Activated CD8-positive, alpha-beta memory T cell treated with anti-CD3 and anti-CD28 coated beads, Interleukin-2, amount 50 U/mL, for 24 hours (primary cell): Measurements from ENCODE around the gene TMEM40.
"Not testable (repeated sequence)": the region's sequence is repeated elsewhere in the genome, so short reads cannot be mapped to it uniquely, and the experiment has no call there.

Experiments used
- DNase-seq: peaks from one replicate; pipeline ENCODE4 v3.0.0-alpha.2; 2020; ENCODE audit errors: extremely low read depth

Gene TMEM40

GRCh38 chr3:12775970-12776369 is 16.9 kb upstream of the TMEM40 start:
- DNase-seq: not testable (repeated sequence)

GRCh38 chr3:12775226-12775625 is 16.2 kb upstream of the TMEM40 start:
- no peak for DNase-seq

- DNase-seq: no peak
These were observed 15.6 kb upstream of the TMEM40 start for GRCh38 chr3:12774619-12775018.

GRCh38 chr3:12773710-12774086 is 14.6 kb upstream of the TMEM40 start:
- no peak for DNase-seq

GRCh38 chr3:12773030-12773709 is 14.1 kb upstream of the TMEM40 start:
- DNase-seq: no peak

DNA sequence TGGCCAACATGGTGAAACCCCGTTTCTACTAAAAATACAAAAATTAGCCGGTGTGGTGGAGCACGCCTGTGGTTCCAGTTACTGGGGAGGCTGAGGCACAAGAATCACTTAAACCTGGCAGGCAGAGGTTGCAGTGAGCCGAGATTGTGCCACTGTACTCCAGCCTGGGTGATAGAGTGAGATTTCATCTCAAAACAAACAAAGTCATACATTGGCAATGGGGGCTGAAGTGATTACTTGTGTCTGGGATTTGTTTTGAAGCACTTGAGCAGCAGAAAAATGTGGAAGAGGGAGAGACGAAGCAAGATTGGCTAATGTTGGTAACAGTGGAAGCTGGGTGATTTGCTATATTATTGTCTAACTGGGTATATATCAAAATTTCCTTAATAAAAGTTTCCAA is 13.4 kb upstream of the TMEM40 start:
- DNase-seq: no peak

- DNase-seq: no peak
These were observed 12.2 kb upstream of the TMEM40 start for GRCh38 chr3:12771236-12771635.

DNA sequence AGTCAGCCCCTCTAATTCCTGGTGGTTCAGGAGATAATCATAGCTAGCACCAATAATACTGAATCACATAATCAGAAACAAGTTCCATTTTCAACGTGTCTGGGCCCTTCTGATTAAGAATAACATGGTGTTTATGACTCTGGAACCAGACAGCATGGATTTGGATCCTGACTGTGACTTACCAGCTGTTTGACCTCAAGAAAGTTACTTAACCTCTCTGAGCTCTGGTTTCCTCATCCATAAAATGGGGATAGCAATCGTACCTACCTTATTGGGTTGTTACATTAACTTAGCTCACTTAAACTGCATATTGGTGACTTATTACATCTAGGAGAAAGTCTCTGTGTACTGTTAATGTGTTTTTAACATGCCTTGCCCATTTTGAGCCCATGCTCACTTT is 10.7 kb upstream of the TMEM40 start:
- DNase-seq: no peak

GRCh38 chr3:12768579-12769527 is 9.8 kb upstream of the TMEM40 start:
- no peak for DNase-seq

GRCh38 chr3:12766541-12766940 is 7.5 kb upstream of the TMEM40 start:
- DNase-seq: no peak

- no peak for DNase-seq
These were observed 5.2 kb upstream of the TMEM40 start for GRCh38 chr3:12764171-12764776.

GRCh38 chr3:12759693-12760565 is 870 bp upstream of the TMEM40 start:
- no peak for DNase-seq

DNA sequence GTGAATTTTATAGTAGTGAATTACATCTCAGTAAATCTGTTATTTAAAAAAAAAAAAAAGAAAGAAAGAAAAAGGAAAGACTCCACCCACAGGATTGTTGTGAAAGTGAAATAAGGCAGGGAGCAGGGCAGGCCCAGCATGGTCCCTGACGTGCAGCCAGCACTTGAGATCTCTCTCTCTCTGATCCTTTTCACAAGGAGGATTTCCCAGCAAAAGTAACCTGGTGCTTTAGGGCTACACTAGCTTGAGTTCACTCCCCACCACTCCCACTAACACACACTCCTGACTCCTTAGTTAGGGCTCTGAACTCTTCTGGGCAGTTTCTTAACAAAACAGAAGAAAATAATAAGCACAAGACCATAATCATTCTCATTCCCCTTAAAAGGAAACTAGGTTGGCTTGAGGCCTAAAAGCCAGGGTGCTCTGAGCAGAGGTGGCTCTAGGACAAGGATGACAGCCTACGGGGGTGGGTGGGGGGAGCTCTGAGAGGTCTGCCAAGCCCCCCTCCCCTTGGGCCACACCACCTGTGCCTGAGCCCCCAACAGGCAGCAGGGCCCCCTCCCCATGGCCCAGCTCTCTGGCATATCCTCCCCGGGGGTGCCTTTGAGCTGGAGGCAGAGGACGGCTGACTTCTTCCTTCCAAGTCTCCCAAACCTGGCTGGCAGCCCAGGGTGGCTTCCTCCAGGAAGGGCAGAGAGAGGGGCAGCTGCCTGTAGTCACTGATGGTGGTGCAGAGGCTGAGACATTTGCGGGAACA is 856 bp downstream of the TMEM40 start:
- DNase-seq: no peak

- no peak for DNase-seq
These were observed 2.4 kb downstream of the TMEM40 start for GRCh38 chr3:12756635-12757034.

DNA sequence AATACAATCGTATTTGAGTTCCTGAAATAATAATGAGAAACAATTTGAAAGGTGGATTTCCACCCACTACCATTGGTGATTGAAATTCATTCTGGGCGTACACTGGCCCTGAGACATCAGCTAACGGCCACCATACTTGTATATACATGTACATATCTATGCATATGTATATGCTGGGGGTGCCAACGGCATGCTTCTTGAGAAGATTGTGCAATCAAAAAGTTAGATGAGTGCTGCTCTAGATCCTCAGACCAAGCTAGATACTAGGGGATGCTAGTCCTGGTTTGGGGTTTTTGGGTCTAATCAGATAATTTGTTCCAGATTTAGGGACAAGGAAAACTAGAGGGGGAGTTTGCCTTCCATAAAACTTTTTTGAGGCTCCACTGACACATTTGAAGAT is 2.9 kb downstream of the TMEM40 start:
- DNase-seq: no peak

DNA sequence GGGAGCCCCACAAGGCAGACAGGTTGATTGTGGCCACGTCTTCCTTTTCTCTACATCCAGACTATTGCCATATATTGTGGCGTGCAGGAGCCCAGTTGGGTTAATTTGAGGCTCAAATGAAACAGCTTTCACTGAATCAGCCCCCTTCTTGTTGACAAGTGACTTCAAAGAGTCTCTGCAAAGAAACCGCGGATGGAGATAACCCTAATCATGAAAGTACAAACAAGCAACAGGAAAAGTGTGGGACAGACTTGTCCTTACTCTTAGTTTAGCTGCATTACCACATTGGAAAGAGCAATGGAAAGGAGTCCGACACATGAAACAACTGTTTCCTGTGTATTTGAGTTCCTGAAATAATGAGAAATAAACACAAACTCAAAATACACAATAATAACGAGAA is 3.3 kb downstream of the TMEM40 start:
- no peak for DNase-seq

DNA sequence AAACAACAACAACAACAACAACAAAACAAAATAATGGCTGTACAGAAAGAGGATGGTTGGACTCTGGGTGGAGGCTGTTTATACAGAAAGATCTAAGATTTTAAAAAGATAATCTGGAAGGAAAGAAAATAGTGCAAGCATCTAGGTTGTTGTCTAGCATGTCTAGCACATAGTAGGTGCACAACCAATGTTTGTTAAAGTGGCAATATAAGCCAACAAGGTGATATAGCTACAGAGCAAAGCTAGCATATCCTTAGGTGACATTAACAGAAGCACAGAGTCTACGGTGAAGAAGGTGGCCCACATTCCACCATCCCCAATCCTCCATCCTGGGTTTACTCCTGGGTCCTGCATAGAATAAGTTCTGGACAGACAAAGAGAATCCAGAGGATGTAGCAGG is 4.7 kb downstream of the TMEM40 start:
- DNase-seq: no peak

DNA sequence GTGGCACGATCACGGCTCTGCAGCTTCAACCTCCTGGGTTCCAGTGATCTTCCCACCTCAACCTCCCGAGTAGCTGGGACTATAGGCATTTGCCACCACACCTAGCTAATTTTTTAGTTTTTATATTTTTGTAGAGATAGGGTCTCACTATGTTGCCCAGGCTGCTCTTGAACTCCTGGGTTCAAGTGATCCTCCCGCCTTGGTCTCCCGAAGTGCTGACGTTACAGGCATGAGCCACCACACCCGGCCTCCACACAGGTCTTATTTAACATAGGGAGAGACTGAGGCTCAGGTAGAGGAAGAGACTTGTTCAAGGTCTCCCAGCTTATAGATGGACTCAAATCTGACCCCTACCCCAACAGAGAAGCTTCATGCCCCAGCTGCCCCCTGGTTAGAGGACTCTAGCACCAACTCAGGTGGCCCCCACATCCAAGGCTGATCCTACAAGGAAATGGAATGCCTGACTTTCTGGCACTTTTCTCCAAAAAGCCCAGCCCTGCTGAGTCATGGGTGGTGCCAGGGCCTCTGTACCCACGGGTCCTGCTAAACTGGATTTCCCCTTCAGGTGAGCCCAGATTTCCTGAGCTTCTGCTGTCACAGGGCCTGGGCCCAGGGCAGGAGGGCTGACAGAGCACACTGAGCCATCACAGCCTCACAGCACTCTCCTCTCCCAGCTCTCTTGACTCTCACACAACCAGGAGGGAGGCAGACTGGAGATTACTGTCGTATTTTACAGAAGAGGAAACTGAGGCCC is 5.6 kb downstream of the TMEM40 start:
- DNase-seq: no peak

DNA sequence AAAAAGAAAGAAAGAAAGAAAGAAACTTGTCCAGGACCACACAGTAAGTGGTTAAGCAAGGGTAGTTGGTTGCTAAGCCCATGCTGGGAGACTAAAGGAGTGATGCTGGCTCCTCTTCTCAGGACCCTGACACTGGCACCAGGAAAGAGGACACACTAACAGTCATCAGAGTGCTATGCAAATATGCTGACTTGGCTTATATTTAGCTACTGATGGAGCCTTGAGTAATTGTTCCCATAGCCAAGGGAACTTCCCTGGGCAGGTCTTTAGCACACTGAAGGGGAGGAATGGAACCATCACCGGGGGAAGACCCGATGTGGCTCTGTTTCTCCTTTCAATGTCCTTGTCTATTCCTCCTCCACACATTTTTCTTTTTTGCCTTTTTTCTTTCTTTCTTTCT is 6.2 kb downstream of the TMEM40 start:
- no peak for DNase-seq

GRCh38 chr3:12752102-12752501 is 7.0 kb downstream of the TMEM40 start:
- DNase-seq: no peak
